GM18909 (cell line): ENCODE results near the gene MICALL2.

ENCODE experiments used
- ATAC-seq: cut with Tn5 transposase; IDR thresholded peaks from one replicate; pipeline ENCODE4 v1.9.1; 2021; ENCODE audit warnings: mild to moderate bottlenecking; ENCODE audit not compliant: unreplicated experiment, poor library complexity

The MICALL2 gene

GRCh38 chr7:1458683-1459511 is at the start of gene MICALL2:
Gene MICALL2, minus strand, starts transcription at chr7:1459470. Its CDS starts 144 bp downstream, at chr7:1459326.
- peak; percentile 22 for ATAC-seq

GRCh38 chr7:1508277-1508758 is 49.0 kb upstream of the MICALL2 start:
- no peak for ATAC-seq

- ATAC-seq: no peak
Measured at GRCh38 chr7:1505731-1506550, 46.7 kb upstream of the MICALL2 start.

- peak; percentile 79 for ATAC-seq
Measured at GRCh38 chr7:1503816-1504775, 44.8 kb upstream of the MICALL2 start, which contains the start of gene INTS1. Gene INTS1, minus strand, starts transcription at chr7:1504389. Its CDS starts 429 bp downstream, at chr7:1503960.

- ATAC-seq: no peak
Measured at GRCh38 chr7:1503390-1503789, 44.1 kb upstream of the MICALL2 start.

GRCh38 chr7:1502845-1503244 is 43.6 kb upstream of the MICALL2 start:
- ATAC-seq: no peak

- no peak for ATAC-seq
Measured at GRCh38 chr7:1501487-1502270, 42.4 kb upstream of the MICALL2 start.

GRCh38 chr7:1500064-1500807 is 41.0 kb upstream of the MICALL2 start:
- no peak for ATAC-seq

- ATAC-seq: no peak
Measured at GRCh38 chr7:1499367-1500029, 40.2 kb upstream of the MICALL2 start.

DNA sequence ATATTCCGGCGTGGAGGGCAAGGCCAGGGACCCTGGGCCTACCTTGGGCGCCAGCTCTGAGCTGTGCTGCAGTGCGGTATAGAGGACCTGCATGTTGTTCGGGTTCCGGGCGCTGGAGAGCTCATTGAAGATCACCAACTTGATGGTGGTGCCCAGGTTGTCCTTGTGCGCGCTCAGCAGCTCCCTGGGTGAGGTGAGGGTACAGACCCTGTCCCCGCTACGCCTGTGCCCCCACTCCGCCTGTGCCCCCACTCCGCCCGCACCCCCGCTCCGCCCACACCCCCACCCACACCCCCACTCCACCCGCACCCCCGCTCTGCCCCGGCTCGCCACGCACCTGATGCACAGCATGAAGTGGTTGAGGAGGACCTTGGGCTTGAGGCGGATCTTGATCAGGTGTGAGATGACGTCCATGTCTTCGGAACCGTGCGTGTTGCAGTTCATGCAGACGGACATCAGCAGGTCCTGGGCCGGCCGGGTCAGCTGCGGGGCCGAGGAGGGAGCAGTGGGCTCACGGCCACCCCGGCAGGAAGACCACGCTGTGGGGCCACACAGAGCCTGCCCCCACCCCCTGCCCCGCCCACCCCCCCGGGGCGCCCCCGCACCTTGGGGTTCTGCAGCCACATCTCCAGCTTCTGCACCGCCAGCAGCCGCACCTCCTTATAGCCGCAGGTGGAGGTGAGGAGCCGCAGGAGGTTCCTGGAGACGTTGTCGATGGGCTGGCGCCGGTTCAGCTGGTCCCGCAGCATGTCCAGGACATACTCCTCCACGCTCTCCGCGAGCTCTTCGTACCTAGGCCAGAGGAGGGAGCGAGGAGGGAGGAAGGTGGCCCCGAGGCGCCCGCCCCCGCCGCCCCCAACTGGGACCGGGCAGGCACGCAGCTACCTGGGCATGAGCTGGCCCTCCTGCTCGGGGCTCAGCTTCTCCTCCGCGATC is 39.4 kb upstream of the MICALL2 start:
- ATAC-seq: no peak

DNA sequence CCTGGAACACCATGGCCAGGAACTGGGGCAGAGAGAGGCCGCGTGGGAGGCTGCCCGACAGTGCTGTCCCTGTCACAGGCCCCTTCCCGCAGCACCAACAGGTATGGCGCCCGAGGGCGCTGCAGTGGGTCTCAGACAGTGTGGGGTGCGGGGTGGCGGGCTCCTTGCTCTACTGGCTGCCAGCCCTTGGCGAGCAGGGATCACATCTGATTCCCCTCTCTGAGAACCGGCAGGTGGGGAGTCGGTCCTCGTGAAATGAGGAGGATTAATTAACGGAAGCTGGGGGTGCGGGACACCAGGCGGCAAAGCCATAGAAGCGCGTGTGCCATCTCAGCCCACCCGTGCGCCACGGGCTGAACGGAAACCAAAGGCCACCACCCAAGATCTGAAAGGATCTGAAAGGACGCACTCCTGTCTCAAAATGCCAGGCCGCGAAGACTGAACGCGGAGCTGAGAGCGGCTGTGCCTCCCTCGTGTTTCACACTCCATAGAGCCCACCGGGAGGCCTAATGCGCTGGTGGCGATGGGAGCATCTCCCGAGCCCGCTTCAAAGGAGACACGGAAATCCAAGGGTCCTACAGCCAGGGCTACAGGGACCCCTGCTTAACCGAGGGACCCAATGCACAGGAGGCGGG is 38.1 kb upstream of the MICALL2 start:
- ATAC-seq: no peak

- no peak for ATAC-seq
Measured at GRCh38 chr7:1496531-1497292, 37.4 kb upstream of the MICALL2 start.

GRCh38 chr7:1495564-1496242 is 36.4 kb upstream of the MICALL2 start:
- no peak for ATAC-seq

- no peak for ATAC-seq
Measured at GRCh38 chr7:1494866-1495563, 35.7 kb upstream of the MICALL2 start.

DNA sequence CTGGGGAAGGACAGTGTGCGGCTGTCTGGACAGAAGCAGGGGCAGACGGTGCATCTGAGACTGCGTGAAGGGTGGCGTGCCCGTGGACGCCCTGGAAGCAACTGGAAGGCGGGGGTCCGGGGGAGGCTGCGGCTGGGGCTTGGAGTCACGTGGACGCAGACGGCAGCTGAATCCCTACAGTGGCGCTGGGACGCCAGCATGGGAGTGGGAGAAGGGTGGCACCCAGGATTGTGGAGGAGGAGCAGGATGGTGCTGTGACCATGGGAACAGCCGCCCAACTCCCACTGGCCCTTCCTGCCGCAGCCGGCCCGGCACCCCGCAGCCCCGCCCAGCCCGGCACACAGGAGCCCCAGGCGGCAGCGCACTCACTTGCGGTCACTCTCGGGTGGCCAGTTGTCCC is 35.2 kb upstream of the MICALL2 start:
- ATAC-seq: no peak
